Measurements from ENCODE around the gene GOLGA3.
A peak's percentile ranks its signal among the peaks of the same experiment; 100 is the strongest.
"Not testable (repeated sequence)": the region's sequence is repeated elsewhere in the genome, so short reads cannot be mapped to it uniquely, and the experiment has no call there.

The GOLGA3 gene

DNA sequence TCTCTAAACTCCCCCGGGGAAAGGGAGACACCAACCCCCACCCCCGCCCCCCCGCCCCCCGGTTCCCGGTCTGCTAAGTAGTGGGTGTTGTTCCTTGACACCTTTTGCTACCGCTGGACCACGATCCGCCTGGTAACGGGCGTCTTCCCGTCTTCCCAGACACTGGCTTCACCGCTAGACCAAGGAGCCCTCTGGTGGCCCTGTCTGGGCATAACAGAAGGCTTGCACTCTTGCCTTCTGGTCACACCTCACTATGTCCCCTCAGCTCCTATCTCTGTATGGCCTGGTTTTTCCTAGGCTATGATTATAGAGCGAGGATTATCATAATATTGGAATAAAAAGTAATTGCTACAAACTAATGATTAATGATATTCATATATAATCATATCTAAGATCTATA lies 19.3 kb downstream of the GOLGA3 start:
- DNase-seq (ENCODE audit: low spot score): not testable (repeated sequence)

GRCh38 chr12:132807295-132808092 lies 21.2 kb downstream of the GOLGA3 start:
- DNase-seq (ENCODE audit: low spot score): peak; percentile 19

DNA sequence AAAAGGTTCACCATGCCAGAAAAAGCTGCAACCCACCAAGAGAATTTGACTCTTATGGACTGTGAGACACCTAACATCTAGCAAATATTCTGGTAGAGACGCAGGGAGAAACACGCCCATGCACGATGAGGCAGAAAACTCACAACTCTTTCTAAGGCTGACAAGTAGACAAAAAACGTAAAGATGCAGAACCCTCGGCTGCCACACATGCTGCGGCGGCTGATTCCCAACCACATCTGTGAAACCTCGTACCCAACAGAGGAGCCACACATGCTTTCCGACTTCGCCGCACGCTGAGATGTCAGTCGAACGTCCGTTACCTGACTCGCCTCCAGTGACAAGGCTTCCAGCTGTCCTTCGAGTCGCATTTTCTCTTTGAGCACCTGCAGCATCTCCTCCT lies 21.8 kb downstream of the GOLGA3 start:
- DNase-seq (ENCODE audit: low spot score): no peak

- DNase-seq (ENCODE audit: low spot score): no peak
Observed at GRCh38 chr12:132804426-132804861, 24.2 kb downstream of the GOLGA3 start.

DNA sequence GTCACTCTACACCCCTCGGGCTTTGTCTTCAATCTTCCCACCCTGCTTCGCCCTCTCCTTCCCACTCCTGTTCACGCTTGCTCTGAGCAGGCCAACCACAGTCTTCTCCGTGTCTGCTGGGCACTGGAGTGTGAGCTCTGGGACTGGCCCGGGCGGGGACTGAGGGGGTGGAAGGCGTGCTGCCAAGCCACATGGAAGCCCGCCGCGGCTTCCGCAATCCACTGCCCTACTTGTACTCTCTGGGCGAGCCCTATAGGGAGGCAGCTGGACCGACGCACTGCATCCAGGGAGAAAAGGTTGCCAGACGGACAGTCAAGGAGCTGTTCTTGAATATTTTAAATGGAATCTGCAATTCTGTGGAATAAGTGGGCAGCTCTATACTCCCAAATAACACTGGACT lies 24.8 kb downstream of the GOLGA3 start:
- no peak for DNase-seq (ENCODE audit: low spot score)

- DNase-seq (ENCODE audit: low spot score): no peak
Observed at GRCh38 chr12:132803125-132803524, 25.5 kb downstream of the GOLGA3 start.

- no peak for DNase-seq (ENCODE audit: low spot score)
Observed at GRCh38 chr12:132801741-132802140, 26.9 kb downstream of the GOLGA3 start.

DNA sequence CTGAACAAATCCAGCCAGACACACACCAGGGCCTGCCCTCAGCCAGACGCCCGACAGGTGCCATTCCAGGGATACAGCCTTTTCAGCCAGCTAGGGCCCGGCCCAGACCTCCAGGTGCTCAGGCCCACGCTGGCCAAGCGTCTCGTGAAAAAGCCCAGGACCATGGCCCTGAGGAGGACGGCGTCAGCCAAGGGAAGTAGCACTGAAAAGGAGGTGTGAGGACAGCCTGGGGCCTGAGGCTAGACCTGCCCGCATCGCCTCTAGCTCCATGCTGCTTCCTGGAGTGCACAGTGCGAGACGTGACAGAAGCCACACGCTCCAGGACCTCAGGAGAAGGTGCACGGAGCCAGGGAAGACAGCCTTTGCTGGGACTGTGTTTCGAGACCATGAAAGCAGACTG lies 29.8 kb downstream of the GOLGA3 start:
- no peak for DNase-seq (ENCODE audit: low spot score)

DNA sequence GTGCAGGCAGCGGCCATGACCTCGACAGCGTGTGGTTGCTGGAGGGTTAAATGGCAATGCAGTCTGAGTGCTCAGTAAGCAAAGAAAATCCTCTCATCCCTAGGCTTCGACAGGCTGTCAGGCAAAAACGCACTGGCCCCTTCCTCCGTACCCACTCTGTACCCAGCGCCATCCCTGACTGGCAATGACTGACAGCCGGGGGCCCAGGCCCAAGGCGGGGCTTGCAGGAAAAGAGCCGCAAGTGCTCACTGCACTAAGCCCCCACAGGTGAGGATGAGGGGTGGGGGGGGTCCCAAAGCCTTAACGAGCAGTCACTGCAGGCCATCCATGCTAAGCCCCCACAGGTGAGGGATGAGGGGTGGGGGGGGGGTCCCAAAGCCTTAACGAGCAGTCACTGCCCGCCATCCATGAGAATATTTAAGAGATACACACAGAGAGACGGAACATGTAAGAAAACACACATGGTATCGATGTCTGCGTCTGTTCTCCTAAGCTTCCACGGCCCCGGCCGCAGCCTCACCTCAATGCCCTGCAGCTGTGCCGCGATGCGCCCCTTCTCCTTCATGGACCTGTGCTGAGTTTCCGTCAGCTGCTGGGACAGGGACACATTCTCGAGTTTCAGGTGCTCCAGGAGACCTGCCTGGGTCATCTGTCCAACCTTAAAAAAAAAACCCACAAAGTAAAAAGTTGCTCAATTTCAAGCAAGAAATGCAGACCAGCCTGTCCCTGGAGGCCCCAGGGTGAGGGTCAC lies 30.7 kb downstream of the GOLGA3 start:
- no peak for DNase-seq (ENCODE audit: low spot score)

- DNase-seq (ENCODE audit: low spot score): no peak
Observed at GRCh38 chr12:132795847-132796246, 32.8 kb downstream of the GOLGA3 start.

GRCh38 chr12:132791940-132792339 lies 36.7 kb downstream of the GOLGA3 start:
- DNase-seq (ENCODE audit: low spot score): not testable (repeated sequence)

- DNase-seq (ENCODE audit: low spot score): no peak
Observed at GRCh38 chr12:132789099-132789471, 39.6 kb downstream of the GOLGA3 start.

DNA sequence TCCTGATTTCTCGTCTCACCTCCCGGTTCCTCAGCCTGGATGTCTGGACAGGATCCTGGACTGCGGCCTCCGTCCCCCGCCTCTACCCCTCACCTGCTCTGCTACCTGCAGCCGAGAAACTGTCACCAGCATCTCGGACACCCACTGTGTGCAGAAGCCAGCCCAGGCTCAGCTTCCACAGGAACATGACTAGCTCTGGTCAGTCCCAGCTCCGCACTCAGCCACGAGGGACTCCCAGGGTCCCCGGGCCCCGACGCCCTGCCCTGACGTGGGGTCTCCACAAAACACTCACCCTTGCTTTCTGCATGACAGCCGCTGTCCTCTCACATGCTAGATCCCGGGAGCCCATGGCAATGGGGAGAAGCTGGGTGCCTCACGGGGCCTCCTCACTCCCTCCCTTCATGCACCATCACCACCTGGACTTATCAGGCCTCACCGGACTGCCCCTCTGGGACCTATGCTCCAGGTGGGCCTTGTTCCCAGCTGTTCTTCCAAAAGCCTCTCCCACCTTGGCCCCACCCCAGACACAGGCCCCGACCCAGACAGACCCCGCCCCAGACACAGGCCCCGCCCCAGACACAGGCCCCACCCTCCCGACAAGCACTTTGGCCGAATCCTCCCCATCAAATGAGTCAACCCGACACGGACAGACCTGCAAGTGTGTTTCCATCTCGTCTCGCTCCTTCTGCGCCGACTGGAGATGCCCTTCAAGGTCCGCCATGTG lies 40.1 kb downstream of the GOLGA3 start:
- peak; percentile 44 for DNase-seq (ENCODE audit: low spot score)

- no peak for DNase-seq (ENCODE audit: low spot score)
Observed at GRCh38 chr12:132787877-132788276, 40.8 kb downstream of the GOLGA3 start.

DNA sequence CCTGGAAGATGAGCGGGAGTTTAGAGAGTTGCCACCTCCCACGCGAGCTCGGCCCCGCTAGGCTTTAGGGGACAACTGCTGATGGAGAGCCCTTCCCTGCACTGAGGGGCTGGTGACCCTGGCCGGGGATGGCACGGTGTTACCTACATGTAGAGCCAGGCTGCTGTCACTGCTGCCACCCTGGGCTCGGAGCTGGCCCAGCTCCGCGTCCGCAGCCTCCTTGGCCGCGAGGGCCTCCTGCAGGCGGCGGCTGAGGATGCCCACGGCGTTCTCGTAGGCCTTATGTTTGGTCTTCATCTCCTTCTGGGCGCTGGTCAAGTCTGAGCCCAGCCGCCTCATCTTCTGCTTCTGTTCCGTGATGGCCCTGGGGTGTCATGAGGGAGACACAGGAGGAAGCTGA lies 42.5 kb downstream of the GOLGA3 start:
- no peak for DNase-seq (ENCODE audit: low spot score)

DNA sequence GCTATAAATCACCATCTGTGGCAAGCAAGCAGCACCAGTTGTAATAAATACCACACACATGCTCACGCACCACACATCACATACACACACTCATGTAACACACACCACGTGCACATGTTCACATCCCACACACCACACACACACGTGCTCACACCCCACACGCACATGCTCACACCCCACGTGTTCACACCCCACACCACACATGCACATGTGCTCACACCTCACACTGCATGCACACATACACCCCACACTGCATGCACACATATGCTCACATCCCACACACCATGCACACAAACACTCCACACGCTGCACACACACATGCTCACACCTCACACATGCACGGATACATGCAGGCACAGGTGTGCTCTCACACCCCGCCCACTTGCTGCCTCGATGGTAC lies 44.1 kb downstream of the GOLGA3 start:
- no peak for DNase-seq (ENCODE audit: low spot score)

- DNase-seq (ENCODE audit: low spot score): peak; percentile 69
Observed at GRCh38 chr12:132783917-132784531, 44.6 kb downstream of the GOLGA3 start.

GRCh38 chr12:132781938-132782337 lies 46.7 kb downstream of the GOLGA3 start:
- no peak for DNase-seq (ENCODE audit: low spot score)

GRCh38 chr12:132779781-132780353 lies 48.8 kb downstream of the GOLGA3 start:
- no peak for DNase-seq (ENCODE audit: low spot score)

- no peak for DNase-seq (ENCODE audit: low spot score)
Observed at GRCh38 chr12:132777614-132778013, 51.1 kb downstream of the GOLGA3 start.

DNA sequence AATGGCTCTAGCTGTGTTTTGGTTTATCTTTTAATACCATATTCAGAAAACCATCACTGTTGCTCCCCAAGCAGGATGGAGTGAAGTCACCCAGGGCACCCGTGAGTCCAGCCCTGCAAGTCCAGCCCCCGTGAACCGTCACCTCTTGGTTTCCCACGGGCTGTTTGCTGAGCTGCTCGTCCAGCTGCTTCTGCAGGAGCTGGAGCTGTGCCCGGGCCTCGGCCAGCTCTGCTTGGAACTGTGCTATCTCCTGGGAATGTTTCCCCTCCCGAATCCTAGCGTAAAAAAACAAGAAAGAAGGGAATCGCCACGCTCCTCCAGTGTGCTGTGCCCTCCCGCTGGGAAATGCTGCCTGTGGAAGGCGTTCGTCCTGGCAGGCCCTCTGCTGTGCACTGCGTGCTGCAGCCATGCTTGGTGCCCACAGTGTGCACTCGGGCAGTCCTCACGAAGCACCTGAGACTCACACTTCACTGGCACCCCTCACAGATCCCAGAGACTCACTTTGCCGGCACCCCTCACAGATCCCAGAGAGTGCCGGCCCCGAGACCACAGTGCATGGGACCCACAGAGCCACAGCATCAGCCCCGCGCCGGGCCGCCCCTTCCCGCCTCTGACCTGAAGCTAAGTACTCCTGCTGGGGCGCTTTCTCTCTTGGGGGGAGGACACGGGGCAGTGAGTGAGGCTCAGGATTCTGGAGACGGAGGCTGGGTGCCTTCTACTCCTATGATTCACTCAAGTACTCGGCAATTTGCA lies 51.7 kb downstream of the GOLGA3 start:
- no peak for DNase-seq (ENCODE audit: low spot score)
